H54 (cell line): ENCODE data around the gene ADH1B.

Experiments used
- DNase-seq: peaks from one replicate; pipeline ENCODE4 v3.0.0; 2011; ENCODE audit warnings: low spot score, mixed read lengths; ENCODE audit not compliant: insufficient read length
- FAIRE-seq: peaks from 3 replicates; lab custom pipeline; 2011; peaks lifted over from hg19 to GRCh38; lab: Jason Lieb, UNC
- POLR2A ChIP-seq: IDR thresholded peaks from 2 replicates; pipeline ENCODE4 v1.6.1; 2011; ENCODE audit warnings: low read depth, mild to moderate bottlenecking, low read length

The ADH1B gene

GRCh38 chr4:99300934-99301333 lies 20.3 kb downstream of the ADH1B start:
- DNase-seq, result no peak
- no peak for FAIRE-seq
- TF ChIP-seq POLR2A, result no peak

- no peak for TF ChIP-seq POLR2A
- FAIRE-seq (no peak), DNase-seq (no peak)
Measured at GRCh38 chr4:99293357-99293756, 27.8 kb downstream of the ADH1B start.

- DNase-seq (no peak), FAIRE-seq (no peak)
- TF ChIP-seq POLR2A, result no peak
Measured at GRCh38 chr4:99290848-99291786, 30.1 kb downstream of the ADH1B start, which contains the start of gene ADH1A. Gene ADH1A, minus strand, starts transcription at chr4:99290985. Its CDS starts 71 bp downstream, at chr4:99290914.

- DNase-seq (no peak), FAIRE-seq (no peak)
- no peak for TF ChIP-seq POLR2A
Measured at GRCh38 chr4:99285387-99285786, 35.8 kb downstream of the ADH1B start.

GRCh38 chr4:99282731-99283130 lies 38.5 kb downstream of the ADH1B start:
- FAIRE-seq, result no peak
- no peak for DNase-seq
- TF ChIP-seq POLR2A, result no peak

GRCh38 chr4:99281261-99281660 lies 39.9 kb downstream of the ADH1B start:
- no peak for DNase-seq

GRCh38 chr4:99276417-99276816 lies 44.8 kb downstream of the ADH1B start:
- no peak for FAIRE-seq
- TF ChIP-seq POLR2A, result no peak
- DNase-seq, result no peak

More at GRCh38 chr4:99281261-99281660, 39.9 kb downstream of the ADH1B start:
- TF ChIP-seq POLR2A, result no peak
- FAIRE-seq, result no peak

- DNase-seq (no peak), FAIRE-seq (no peak)
- TF ChIP-seq POLR2A, result no peak
Measured at GRCh38 chr4:99275885-99276284, 45.3 kb downstream of the ADH1B start.

GRCh38 chr4:99275050-99275449 lies 46.2 kb downstream of the ADH1B start:
- TF ChIP-seq POLR2A, result no peak
- FAIRE-seq (no peak), DNase-seq (no peak)

- no peak for TF ChIP-seq POLR2A
- no peak for DNase-seq
- no peak for FAIRE-seq
Measured at GRCh38 chr4:99273704-99274103, 47.5 kb downstream of the ADH1B start.

GRCh38 chr4:99264927-99265326 lies 56.3 kb downstream of the ADH1B start:
- TF ChIP-seq POLR2A, result no peak
- DNase-seq, result no peak
- no peak for FAIRE-seq
